Activated naive CD4-positive, alpha-beta T cell (primary cell): ENCODE data around the gene TNPO3.
"Not testable (repeated sequence)": the region's sequence is repeated elsewhere in the genome, so short reads cannot be mapped to it uniquely, and the experiment has no call there.

ENCODE experiments used
- DNase-seq, 4 experiments: peaks; one replicate each; lab custom pipeline; 2025; lab: John Stamatoyannopoulos, UW

TNPO3 gene

GRCh38 chr7:129014501-129015101 is 40.3 kb downstream of the TNPO3 start:
- no peak for DNase-seq

GRCh38 chr7:129013048-129013724 is 41.7 kb downstream of the TNPO3 start:
- no peak for DNase-seq

DNA sequence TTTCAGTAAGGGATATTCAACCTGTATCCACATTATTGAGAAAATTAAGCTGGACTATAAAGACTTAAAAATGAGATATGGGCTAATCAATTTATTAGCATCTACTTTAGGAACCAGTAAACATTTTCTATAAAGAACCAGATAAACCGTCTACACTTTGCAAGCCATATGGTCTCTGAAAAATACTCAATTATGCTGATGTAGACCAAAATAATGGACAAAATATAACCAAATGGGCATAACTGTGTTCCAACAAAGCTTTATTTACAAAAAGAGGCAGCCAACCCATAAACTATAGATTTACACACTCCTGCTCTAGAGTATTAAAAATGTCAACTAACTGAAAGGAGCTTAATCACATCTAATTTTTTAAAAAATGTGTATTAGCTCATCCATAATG is 42.3 kb downstream of the TNPO3 start:
- no peak for DNase-seq

- no peak for DNase-seq
Observed at GRCh38 chr7:129010075-129010474, 44.8 kb downstream of the TNPO3 start.

DNA sequence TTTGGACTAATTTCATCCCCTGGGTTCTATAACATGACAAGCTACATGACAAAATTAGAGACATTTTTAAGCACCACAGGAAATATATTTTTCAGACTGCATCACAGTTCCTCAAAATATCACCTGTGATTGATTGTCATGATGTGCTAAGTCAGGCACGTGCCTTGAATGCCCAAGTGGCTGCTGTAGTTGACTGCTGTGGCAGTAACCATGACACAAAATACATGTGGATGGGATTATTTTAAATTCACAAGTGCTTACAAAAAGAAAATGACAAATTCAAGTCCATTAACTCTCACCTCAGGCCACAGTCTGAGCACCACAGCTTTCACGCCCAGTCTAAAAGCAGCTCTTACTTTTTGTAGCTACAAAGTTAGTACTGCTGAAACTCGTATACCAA is 45.5 kb downstream of the TNPO3 start:
- DNase-seq: no peak

- no peak for DNase-seq
Observed at GRCh38 chr7:129008645-129009414, 46.1 kb downstream of the TNPO3 start.

DNA sequence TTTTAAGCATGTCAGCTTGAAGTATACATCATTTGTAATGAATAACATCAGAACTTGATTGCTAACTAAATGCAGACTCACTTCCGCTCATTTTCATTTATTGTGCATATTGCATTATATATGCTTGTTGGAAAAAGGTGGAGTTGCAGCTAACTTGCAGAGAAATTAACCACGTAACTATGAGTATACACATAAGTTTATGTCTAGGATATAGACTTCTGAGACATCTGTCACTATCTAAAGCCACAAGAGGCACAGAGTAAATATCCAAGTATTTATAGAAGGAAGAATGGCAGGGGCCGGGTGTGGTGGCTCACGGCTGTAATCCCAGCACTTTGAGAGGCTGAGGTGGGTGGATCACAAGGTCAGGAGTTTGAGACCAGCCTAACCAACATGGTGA is 47.3 kb downstream of the TNPO3 start:
- DNase-seq: no peak

GRCh38 chr7:129006636-129007414 is 48.1 kb downstream of the TNPO3 start:
- DNase-seq: no peak

GRCh38 chr7:129005186-129005585 is 49.7 kb downstream of the TNPO3 start:
- DNase-seq: no peak

DNA sequence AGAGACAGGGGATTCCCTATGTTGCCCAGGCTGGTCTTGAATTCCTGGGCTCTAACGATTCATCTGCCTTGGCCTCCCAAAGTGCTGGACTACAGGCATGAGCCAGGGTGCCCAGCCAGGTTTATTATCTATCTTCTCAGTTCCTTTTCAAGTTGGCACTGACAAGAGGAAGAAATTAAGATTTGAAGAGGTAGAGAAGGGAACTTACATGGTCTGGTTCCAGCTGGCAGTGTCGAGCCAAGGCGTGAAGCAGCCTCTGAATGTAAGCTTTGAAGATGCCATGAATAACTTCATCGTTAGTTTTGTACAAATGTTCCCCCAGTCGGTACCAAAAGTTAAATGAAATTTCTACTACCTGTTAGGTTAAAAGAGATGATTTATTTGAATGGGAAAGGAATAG is 57.7 kb downstream of the TNPO3 start:
- no peak for DNase-seq

DNA sequence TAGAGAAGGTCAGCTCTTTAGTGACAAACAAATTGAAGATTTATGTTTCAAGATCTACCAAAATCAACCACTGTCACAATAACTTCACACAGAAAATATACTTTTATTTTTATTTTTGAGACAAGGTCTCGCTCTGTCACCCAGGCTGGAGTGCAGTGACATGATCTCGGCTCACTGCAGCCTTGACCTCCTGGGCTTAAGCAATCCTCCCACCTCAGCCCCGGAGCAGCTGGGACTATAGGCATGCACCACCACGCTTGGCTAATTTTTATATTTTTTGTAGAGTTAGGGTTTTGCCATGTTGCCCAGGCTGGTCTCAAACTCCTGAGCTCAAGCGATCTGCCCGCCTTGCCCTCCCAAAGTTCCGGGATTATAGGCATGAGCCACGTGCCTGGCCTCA is 60.4 kb downstream of the TNPO3 start:
- DNase-seq: not testable (repeated sequence)

- no peak for DNase-seq
Observed at GRCh38 chr7:128993419-128993818, 61.5 kb downstream of the TNPO3 start.

GRCh38 chr7:128989961-128990360 is 65.0 kb downstream of the TNPO3 start:
- DNase-seq: no peak

- no peak for DNase-seq
Observed at GRCh38 chr7:128988372-128988771, 66.5 kb downstream of the TNPO3 start.

DNA sequence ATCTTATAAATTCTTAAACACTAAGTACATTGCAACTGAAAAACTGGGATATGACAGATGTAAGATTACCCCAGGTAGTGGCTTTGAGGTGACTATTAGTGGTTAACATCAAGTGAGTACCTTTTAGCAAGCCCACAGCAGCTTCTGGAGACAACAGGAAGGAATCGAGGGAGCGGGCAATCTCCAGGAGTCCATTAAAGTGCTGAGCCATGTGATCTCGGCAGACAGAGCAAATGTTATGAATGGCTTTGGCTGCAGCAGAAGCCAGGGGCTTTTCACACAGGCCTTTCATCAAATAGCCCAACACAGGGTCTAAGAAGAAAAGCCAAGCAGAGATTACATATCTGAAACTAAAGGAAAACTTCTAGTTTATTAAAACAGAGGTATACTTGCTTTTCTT is 68.3 kb downstream of the TNPO3 start:
- no peak for DNase-seq

DNA sequence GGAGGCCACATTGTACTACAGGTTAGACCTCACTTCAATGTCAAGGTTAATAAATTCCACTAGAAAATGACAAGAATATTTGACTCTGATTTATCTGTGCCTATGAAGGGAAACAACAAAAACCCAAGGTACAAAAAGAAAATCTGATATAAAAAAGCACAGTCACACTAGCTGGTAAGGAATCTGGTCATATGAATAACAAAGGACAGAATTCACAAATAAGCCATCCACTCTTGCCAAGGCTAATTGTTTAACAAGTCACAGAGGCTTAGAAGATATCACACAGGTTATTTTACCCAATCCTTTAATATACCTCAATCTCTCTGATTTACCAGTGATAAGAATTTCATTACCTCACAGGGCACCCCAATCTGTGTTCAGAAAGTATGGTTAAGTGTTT is 69.3 kb downstream of the TNPO3 start:
- DNase-seq: no peak

DNA sequence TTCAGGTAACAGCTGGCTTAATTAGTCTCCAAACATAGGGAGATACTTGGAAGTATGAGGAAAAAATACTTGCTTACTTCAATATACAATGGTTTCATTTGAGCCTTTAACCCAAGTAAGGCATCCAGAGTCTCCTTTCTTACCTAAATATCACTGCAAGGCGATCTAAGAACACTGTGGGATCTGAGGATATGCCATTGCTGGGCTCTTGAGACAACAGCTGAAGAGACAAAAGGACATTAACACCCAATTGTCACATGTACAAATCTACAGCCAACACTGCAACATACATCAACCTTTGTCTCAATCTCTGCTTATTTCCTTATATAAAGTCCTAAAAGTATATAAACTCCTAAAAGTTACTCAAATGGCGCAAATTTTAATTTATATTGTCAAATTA is 72.8 kb downstream of the TNPO3 start:
- DNase-seq: no peak

DNA sequence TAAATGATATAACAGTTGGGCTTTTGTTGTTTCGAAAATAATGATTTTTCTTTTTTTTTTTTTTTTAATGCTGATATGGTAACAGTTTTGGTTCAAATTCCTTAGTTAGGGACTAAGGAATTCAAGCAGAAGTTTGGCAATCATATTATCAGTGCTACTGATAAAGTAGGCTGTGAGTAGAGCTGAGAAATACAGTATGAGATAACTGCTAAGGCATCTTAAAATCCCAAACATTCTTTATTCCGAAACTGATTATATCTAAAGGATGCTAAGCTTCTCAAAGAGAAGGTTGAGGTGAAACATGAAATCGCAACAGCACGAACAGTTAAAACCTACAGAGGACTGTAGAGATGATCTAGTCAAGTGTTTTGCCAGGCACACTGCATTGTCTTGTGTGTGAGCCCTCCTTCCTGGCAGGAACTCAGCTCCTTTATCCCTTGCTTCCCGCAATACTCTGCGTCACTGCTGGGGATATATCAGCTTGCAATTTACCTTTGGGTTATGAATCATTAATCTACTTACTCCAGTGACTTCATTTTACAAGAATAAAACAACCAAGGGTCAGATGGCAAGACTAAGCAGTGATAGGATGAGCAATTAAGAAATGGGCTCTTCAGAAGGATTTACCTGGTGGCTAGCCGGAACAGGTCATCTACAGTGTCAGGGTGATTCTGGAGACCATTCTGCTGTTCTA is 80.5 kb downstream of the TNPO3 start:
- DNase-seq: no peak

DNA sequence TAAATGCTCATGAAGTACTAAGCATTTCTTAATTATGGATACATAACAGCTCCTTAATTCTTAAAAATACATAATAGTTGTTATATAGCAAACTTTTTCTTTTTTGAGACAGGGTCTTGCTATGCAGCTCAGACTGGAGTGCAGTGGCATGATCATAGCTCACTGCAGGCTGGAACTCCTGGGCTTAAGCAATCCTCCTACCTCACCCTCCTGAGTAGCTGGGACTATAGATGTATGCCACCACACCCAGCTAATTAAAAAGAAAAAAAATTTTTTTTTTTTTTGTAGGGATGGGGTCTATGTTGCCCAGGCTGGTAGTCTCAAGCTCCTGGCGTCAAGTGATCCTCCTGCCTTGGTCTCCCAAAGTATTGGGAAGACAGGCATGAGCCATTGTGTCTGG is 86.3 kb downstream of the TNPO3 start:
- DNase-seq: no peak

- no peak for DNase-seq
Observed at GRCh38 chr7:128963327-128963757, 91.6 kb downstream of the TNPO3 start.

DNA sequence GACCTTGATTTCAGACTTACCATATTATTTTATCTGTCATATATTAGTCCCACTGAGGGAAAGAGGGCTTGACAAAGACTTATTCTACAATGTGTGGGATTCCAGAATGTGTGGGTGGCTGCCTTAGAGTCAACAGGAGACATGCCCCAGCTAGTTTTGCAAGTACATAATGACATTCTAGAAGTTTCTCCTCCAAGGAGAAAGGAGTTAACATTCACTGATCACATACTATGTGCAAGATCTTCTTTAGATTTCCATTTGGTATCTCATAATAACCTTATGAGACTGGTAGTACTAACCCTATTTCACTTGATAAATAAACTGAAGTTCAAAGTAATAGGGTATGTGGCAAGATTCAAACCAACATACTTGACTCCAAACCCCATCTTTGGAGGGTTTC is 92.0 kb downstream of the TNPO3 start:
- no peak for DNase-seq
